Activated T-helper 9 cell treated with anti-CD3 and anti-CD28 coated beads, Interleukin-2, amount 50 U/mL, for 16 hours (primary cell): Measurements from ENCODE around the gene DNASE1L1.

Source experiments
- DNase-seq: peaks from one replicate; pipeline ENCODE4 v3.0.0-alpha.2; 2020; ENCODE audit warnings: low read depth

The DNASE1L1 gene

GRCh38 chrX:154382483-154383069, 26.5 kb downstream of the DNASE1L1 start:
- no peak for DNase-seq

- no peak for DNase-seq
Observed at GRCh38 chrX:154381271-154381670, 27.8 kb downstream of the DNASE1L1 start.

GRCh38 chrX:154380787-154381186, 28.3 kb downstream of the DNASE1L1 start:
- DNase-seq: no peak

GRCh38 chrX:154380153-154380552, 28.9 kb downstream of the DNASE1L1 start:
- no peak for DNase-seq

GRCh38 chrX:154379569-154379951, 29.5 kb downstream of the DNASE1L1 start:
- DNase-seq: no peak

GRCh38 chrX:154378799-154379568, 30.1 kb downstream of the DNASE1L1 start, which contains the start of gene EMD:
EMD (plus strand) TSS chrX:154379295; CDS start chrX:154379485, 190 bp downstream.
- DNase-seq: peak; percentile 94

- no peak for DNase-seq
Observed at GRCh38 chrX:154378059-154378798, 30.8 kb downstream of the DNASE1L1 start.

GRCh38 chrX:154376774-154377173, 32.3 kb downstream of the DNASE1L1 start:
- no peak for DNase-seq

- DNase-seq: no peak
Observed at GRCh38 chrX:154375156-154375504, 33.9 kb downstream of the DNASE1L1 start.

GRCh38 chrX:154374313-154375155, 34.5 kb downstream of the DNASE1L1 start, which contains the start of gene FLNA:
FLNA (minus strand) TSS chrX:154374634; CDS start chrX:154371245, 3,389 bp downstream.
- DNase-seq: no peak

GRCh38 chrX:154373340-154374306, 35.4 kb downstream of the DNASE1L1 start:
- DNase-seq: no peak

- no peak for DNase-seq
Observed at GRCh38 chrX:154372612-154373022, 36.4 kb downstream of the DNASE1L1 start.

- no peak for DNase-seq
Observed at GRCh38 chrX:154371789-154372300, 37.2 kb downstream of the DNASE1L1 start.

- DNase-seq: peak; percentile 87
Observed at GRCh38 chrX:154371017-154371788, 37.9 kb downstream of the DNASE1L1 start.

GRCh38 chrX:154370300-154371016, 38.6 kb downstream of the DNASE1L1 start:
- DNase-seq: no peak

GRCh38 chrX:154369449-154370299, 39.4 kb downstream of the DNASE1L1 start:
- DNase-seq: peak; percentile 60

- DNase-seq: peak; percentile 91
Observed at GRCh38 chrX:154368630-154369448, 40.2 kb downstream of the DNASE1L1 start.
